Measurements from ENCODE around the gene DTYMK.
"Not testable (repeated sequence)": the region's sequence is repeated elsewhere in the genome, so short reads cannot be mapped to it uniquely, and the experiment has no call there.

DTYMK gene

GRCh38 chr2:241671457-241672240 is 15.0 kb downstream of the DTYMK start:
- no peak for DNase-seq

GRCh38 chr2:241670333-241671110 is 16.1 kb downstream of the DTYMK start:
- DNase-seq, result no peak

GRCh38 chr2:241668839-241669238 is 17.8 kb downstream of the DTYMK start:
- no peak for DNase-seq

- no peak for DNase-seq
Observed at GRCh38 chr2:241668354-241668753, 18.3 kb downstream of the DTYMK start.

GRCh38 chr2:241666627-241667400 is 19.8 kb downstream of the DTYMK start:
- no peak for DNase-seq

- no peak for DNase-seq
Observed at GRCh38 chr2:241665731-241666440, 20.7 kb downstream of the DTYMK start.

GRCh38 chr2:241662731-241663130 is 23.9 kb downstream of the DTYMK start:
- not testable (repeated sequence) for DNase-seq

- no peak for DNase-seq
Observed at GRCh38 chr2:241660593-241661213, 25.9 kb downstream of the DTYMK start.

GRCh38 chr2:241659150-241659739 is 27.4 kb downstream of the DTYMK start:
- DNase-seq, result peak; percentile 49

GRCh38 chr2:241658296-241658695 is 28.3 kb downstream of the DTYMK start:
- no peak for DNase-seq

GRCh38 chr2:241657786-241658254 is 28.8 kb downstream of the DTYMK start:
- DNase-seq, result no peak

- DNase-seq, result no peak
Observed at GRCh38 chr2:241656190-241656741, 30.3 kb downstream of the DTYMK start.

GRCh38 chr2:241655516-241656189 is 31.0 kb downstream of the DTYMK start:
- DNase-seq, result no peak

- no peak for DNase-seq
Observed at GRCh38 chr2:241654551-241654950, 32.1 kb downstream of the DTYMK start.

GRCh38 chr2:241653210-241653750 is 33.3 kb downstream of the DTYMK start:
- no peak for DNase-seq

GRCh38 chr2:241652722-241653121 is 33.9 kb downstream of the DTYMK start:
- no peak for DNase-seq

- no peak for DNase-seq
Observed at GRCh38 chr2:241652142-241652541, 34.5 kb downstream of the DTYMK start.

- no peak for DNase-seq
Observed at GRCh38 chr2:241649927-241650326, 36.7 kb downstream of the DTYMK start.

- no peak for DNase-seq
Observed at GRCh38 chr2:241649404-241649803, 37.2 kb downstream of the DTYMK start.

- no peak for DNase-seq
Observed at GRCh38 chr2:241648453-241648852, 38.2 kb downstream of the DTYMK start.

Data from CD4-positive, alpha-beta T cell treated with Interleukin-17A for 4 hours (primary cell).